K562 (cell line): ENCODE results near the gene IL1RL1.

Experiments
- CHD2 ChIP-seq: IDR thresholded peaks from 2 replicates; pipeline ENCODE4 v1.6.1; 2011; ENCODE audit warnings: low read depth, low read length
- EZH2 ChIP-seq: IDR thresholded peaks from 2 replicates; pipeline ENCODE4 v1.6.1; 2012; ENCODE audit warnings: low read depth, mild to moderate bottlenecking, inconsistent platforms, low read length, borderline replicate concordance
- JUNB ChIP-seq: fragments of 450-650 bp; formaldehyde crosslinking; conservative IDR thresholded peaks from 2 replicates; pipeline ENCODE4 v1.4.0; 2020; ENCODE audit warnings: mild to moderate bottlenecking
- PATZ1 ChIP-seq: fragments of 250-450 bp; sonication (Bioruptor Pico); IDR thresholded peaks from 2 replicates; pipeline ENCODE4 v1.5.0; 2020; ENCODE audit warnings: mild to moderate bottlenecking, borderline replicate concordance
- PHF8 ChIP-seq: fragments of 200-600 bp; sonication (generic); IDR thresholded peaks from 2 replicates; pipeline ENCODE4 v1.6.1; 2012; ENCODE audit warnings: mixed run types, mild to moderate bottlenecking, inconsistent platforms, low read length, moderate library complexity, borderline replicate concordance
- SMARCA5 ChIP-seq: fragments of 450-650 bp; IDR thresholded peaks from 2 replicates; pipeline ENCODE4 v1.6.1; 2016
- SMARCE1 ChIP-seq: fragments of 450-650 bp; IDR thresholded peaks from 2 replicates; pipeline ENCODE4 v1.7.1; 2016; ENCODE audit warnings: mild to moderate bottlenecking
- SRF ChIP-seq, 2 experiments: fragments of 250-450, 450-650 bp in 1 of 2; sonication (Bioruptor Pico) in 1 of 2; sonication (generic) in 1 of 2; formaldehyde crosslinking; IDR thresholded peaks; 2 replicates each; pipeline versions ENCODE4 v1.5.0 to v1.5.1; 2020 to 2022; ENCODE audit warnings: mild to moderate bottlenecking in 1 of 2, missing genetic modification reagents in 1 of 2
- TAF1 ChIP-seq: IDR thresholded peaks from 2 replicates; pipeline ENCODE4 v1.6.1; 2011; ENCODE audit warnings: mild to moderate bottlenecking, low read length, moderate library complexity; ENCODE audit not compliant: insufficient read depth, control insufficient read depth, severe bottlenecking; ENCODE audit errors: extremely low read depth
- ZNF124 ChIP-seq: sonication (generic); formaldehyde crosslinking; IDR thresholded peaks from 2 replicates; pipeline ENCODE4 v1.8.1; 2022; ENCODE audit warnings: missing genetic modification reagents
- ZNF444 ChIP-seq: fragments of 250-450 bp; sonication (Bioruptor Pico); IDR thresholded peaks from 2 replicates; pipeline ENCODE4 v1.4.0; 2020; ENCODE audit warnings: mild to moderate bottlenecking, moderate library complexity
- TF ChIP-seq, protein P1 (sequence below), 3 experiments: IDR thresholded peaks in 2 of 3; conservative IDR thresholded peaks in 1 of 3; 2 replicates each; pipeline ENCODE4 v1.5.1; 2011 to 2012; ENCODE audit warnings: low read length in 3 of 3, mild to moderate bottlenecking in 3 of 3, control low read depth in 2 of 3, improper control_type of control experiment in 1 of 3, inconsistent platforms in 1 of 3, low read depth in 1 of 3, mixed read lengths in 1 of 3, moderate library complexity in 1 of 3; ENCODE audit not compliant: insufficient read depth in 2 of 3
- TF ChIP-seq, protein P2 (sequence below), 2 experiments: fragments of 200-800 bp in 1 of 2; sonication (Bioruptor generic) in 1 of 2; sonication (generic) in 1 of 2; formaldehyde crosslinking in 1 of 2; IDR thresholded peaks in 1 of 2; conservative IDR thresholded peaks in 1 of 2; 2 replicates each; pipeline versions ENCODE4 v1.5.0 to v1.6.1; 2016 to 2020; ENCODE audit warnings: missing compliant biosample characterization in 1 of 2, missing genetic modification characterization in 1 of 2, missing genetic modification reagents in 1 of 2
- TF ChIP-seq, protein P3 (sequence below), 2 experiments: fragments of 450-650 bp; formaldehyde crosslinking in 1 of 2; IDR thresholded peaks; 2 replicates each; pipeline versions ENCODE4 v1.4.0 to v1.6.1; 2014 to 2020; ENCODE audit warnings: mild to moderate bottlenecking in 2 of 2, borderline replicate concordance in 1 of 2, low read depth in 1 of 2

GRCh38 chr2:102313950-102314349 is 2.6 kb downstream of the IL1RL1 start:
- TF ChIP-seq JUNB (no peak), SMARCE1 (no peak), SMARCA5 (no peak), CHD2 (no peak), ZNF124 (CRISPR knock-in tag) (no peak), TAF1 (no peak), PHF8 (no peak), PATZ1 (CRISPR knock-in tag) (no peak), SRF (CRISPR knock-in tag; IDR thresholded peaks at IDR 0.05) (no peak), ZNF444 (CRISPR knock-in tag) (no peak), EZH2 (no peak)
- TF ChIP-seq, protein P1, sequence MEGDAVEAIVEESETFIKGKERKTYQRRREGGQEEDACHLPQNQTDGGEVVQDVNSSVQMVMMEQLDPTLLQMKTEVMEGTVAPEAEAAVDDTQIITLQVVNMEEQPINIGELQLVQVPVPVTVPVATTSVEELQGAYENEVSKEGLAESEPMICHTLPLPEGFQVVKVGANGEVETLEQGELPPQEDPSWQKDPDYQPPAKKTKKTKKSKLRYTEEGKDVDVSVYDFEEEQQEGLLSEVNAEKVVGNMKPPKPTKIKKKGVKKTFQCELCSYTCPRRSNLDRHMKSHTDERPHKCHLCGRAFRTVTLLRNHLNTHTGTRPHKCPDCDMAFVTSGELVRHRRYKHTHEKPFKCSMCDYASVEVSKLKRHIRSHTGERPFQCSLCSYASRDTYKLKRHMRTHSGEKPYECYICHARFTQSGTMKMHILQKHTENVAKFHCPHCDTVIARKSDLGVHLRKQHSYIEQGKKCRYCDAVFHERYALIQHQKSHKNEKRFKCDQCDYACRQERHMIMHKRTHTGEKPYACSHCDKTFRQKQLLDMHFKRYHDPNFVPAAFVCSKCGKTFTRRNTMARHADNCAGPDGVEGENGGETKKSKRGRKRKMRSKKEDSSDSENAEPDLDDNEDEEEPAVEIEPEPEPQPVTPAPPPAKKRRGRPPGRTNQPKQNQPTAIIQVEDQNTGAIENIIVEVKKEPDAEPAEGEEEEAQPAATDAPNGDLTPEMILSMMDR (IDR thresholded peaks at IDR 0.05 in 2 of 3, conservative IDR thresholded peaks at IDR 0.05 in 1 of 3; ENCODE audit: insufficient read depth in 2 of 3, low read depth in 1 of 3, low read length in 3 of 3) = no peak
- TF ChIP-seq, protein P2, sequence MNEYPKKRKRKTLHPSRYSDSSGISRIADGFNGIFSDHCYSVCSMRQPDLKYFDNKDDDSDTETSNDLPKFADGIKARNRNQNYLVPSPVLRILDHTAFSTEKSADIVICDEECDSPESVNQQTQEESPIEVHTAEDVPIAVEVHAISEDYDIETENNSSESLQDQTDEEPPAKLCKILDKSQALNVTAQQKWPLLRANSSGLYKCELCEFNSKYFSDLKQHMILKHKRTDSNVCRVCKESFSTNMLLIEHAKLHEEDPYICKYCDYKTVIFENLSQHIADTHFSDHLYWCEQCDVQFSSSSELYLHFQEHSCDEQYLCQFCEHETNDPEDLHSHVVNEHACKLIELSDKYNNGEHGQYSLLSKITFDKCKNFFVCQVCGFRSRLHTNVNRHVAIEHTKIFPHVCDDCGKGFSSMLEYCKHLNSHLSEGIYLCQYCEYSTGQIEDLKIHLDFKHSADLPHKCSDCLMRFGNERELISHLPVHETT (CRISPR knock-in tag; conservative IDR thresholded peaks at IDR 0.05 in 1 of 2, IDR thresholded peaks at IDR 0.05 in 1 of 2) = no peak
- TF ChIP-seq, protein P3, sequence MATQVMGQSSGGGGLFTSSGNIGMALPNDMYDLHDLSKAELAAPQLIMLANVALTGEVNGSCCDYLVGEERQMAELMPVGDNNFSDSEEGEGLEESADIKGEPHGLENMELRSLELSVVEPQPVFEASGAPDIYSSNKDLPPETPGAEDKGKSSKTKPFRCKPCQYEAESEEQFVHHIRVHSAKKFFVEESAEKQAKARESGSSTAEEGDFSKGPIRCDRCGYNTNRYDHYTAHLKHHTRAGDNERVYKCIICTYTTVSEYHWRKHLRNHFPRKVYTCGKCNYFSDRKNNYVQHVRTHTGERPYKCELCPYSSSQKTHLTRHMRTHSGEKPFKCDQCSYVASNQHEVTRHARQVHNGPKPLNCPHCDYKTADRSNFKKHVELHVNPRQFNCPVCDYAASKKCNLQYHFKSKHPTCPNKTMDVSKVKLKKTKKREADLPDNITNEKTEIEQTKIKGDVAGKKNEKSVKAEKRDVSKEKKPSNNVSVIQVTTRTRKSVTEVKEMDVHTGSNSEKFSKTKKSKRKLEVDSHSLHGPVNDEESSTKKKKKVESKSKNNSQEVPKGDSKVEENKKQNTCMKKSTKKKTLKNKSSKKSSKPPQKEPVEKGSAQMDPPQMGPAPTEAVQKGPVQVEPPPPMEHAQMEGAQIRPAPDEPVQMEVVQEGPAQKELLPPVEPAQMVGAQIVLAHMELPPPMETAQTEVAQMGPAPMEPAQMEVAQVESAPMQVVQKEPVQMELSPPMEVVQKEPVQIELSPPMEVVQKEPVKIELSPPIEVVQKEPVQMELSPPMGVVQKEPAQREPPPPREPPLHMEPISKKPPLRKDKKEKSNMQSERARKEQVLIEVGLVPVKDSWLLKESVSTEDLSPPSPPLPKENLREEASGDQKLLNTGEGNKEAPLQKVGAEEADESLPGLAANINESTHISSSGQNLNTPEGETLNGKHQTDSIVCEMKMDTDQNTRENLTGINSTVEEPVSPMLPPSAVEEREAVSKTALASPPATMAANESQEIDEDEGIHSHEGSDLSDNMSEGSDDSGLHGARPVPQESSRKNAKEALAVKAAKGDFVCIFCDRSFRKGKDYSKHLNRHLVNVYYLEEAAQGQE (IDR thresholded peaks at IDR 0.05; ENCODE audit: borderline replicate concordance) = no peak
- TF ChIP-seq, protein P3 (CRISPR knock-in tag; IDR thresholded peaks at IDR 0.05; ENCODE audit: low read depth) = no peak
